Effector CD8-positive, alpha-beta T cell (primary cell): ENCODE measurements around the gene CALML3.

Experiments used
- DNase-seq: peaks from one replicate; lab custom pipeline; 2025; lab: John Stamatoyannopoulos, UW

The CALML3 gene

DNA sequence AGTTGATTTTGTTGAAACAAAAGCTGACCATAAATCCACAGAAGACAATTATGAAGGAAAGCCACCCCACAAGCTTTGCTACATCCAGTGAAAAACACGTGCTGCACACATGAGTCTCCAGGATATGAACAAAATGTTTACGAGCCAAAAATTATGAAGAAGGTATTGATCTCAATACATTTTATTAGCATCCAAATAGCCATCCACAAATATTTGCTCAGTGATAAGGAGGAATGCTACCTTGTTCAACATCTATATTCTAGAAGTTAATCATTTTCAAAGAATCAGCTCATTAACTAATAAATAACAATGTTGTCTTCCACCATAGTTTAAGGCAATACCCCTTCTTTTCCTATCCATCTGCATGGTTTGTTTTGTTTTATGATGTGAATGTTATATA lies 42.7 kb downstream of the CALML3 start:
- no peak for DNase-seq

DNA sequence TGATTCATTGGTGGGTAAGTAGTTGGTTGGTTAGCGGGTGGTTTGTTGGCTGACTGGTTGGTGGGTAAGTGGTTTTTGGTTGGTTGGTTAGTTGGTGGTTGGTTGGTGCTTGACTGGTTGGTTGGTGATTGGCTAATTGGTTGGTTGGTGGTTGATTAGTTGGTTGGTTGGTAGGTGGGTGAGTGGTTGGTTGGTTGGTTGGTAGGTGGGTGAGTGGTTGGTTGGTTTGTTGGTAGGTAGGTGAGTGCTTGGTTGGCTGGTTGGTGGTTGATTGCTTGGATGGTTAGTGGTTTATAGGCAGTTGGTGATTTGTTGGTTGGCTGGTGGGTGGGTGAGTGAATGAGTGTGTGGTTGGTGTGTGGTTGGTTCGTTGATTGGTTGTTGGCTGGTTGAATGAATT lies 44.2 kb downstream of the CALML3 start:
- no peak for DNase-seq

DNA sequence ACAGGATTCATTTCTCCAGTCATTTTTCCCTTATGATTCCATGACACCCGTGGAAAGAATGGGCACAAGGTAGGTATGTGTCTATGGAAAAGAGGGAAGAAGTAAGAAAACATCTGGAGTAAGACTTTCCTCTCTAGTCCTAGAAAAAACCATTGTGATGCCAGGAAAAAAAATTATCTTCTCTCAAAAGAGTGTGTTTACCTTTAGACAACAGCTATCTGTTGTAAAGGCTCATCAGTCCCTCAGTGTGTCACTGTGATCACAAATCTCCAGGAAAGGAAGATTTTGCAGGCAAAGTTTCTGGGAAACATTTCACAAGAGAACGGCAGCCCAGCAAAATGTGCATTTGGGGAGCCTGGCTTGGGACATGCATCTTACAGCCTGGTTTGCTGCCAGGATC lies 44.8 kb downstream of the CALML3 start:
- no peak for DNase-seq

- DNase-seq = no peak
Observed at GRCh38 chr10:5570007-5570655, 45.4 kb downstream of the CALML3 start.

DNA sequence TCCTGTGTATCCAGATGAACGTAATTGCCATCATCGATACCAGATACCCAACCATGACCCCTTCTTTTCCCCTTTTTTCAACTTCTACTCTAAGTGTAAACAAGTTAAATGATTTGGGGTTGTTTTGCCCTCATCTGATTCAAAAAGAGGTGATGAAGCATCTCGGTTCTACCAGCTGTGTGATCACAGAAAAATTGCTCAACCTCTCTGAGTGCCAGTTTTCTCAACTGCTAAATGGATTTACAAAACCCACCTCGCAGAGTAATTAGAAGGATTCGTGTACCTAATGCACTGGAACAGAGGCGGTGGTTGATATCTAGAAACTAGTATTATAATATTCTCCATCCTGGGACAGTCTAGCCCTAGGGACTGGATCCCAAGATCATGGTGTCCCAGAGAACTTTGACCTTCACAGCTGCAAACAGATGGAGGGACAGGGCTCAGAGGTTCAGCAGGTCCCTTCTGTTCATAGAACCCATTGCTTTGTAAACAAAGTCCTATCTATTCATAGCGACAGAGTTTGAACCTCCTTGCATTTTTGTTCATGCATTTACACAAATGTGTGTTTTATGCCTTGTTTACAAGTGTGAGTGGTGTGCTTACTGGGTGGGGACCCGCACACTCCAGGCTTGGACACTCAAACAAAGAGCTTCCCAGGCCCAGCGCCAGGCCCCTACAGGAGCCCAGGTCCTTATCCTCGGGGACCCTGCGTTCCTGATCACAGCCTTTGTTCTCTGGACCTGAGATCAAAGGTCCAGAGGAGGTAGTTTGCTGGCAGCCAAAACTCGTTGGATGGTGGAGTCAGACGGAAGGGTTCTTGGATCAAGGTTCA lies 46.4 kb downstream of the CALML3 start:
- DNase-seq = no peak

DNA sequence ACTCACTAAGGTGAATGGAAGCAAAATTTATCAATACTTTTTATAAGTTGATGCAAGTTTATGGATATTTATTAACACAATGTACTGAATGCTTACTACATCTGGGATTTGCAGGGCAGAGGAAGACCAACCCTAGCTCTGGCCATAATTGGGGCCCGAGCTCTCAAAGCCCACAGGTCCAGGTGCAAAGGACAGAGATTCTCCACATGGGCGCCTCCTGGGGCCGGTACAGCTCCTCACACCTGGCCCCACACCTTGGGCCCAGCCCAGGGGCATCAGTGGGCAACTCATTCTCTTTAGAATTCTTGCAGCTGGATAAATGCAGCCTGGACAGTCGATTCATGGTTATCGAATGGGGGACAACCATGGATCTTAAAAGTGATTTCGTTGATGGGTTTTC lies 47.1 kb downstream of the CALML3 start:
- DNase-seq = no peak

DNA sequence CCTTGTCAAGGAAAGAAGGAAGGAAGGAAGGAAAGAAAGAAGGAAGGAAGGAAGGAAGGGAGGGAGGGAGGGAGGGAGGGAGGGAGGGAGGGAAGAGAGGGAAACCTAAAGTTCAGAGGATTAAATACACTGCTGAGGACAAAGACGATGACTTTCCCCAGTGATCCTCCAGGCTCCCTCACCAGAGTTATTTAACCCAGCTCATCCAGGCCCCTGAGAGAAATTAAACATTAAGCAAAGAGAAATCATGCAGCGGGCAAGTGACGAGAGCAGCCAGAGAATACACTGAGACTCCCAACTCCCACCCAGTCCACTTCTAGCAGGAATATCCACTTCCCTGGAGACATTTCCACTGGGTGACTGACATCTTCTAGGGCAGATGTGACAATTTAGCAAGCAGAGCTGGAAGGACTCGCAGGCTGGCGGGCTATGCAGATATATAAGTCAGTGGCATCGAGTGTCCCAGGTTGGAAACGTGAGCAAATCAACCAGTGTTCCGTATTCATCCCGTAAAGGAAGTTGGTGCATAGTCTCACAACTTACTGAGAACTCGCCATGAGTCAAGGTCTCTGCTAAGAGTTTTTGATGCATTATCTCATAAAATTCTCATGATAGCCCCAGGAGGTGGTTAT lies 48.7 kb downstream of the CALML3 start:
- no peak for DNase-seq

- no peak for DNase-seq
Observed at GRCh38 chr10:5573968-5574641, 49.3 kb downstream of the CALML3 start.

- DNase-seq = no peak
Observed at GRCh38 chr10:5574642-5575131, 49.9 kb downstream of the CALML3 start.

- DNase-seq = no peak
Observed at GRCh38 chr10:5575144-5575481, 50.4 kb downstream of the CALML3 start.

DNA sequence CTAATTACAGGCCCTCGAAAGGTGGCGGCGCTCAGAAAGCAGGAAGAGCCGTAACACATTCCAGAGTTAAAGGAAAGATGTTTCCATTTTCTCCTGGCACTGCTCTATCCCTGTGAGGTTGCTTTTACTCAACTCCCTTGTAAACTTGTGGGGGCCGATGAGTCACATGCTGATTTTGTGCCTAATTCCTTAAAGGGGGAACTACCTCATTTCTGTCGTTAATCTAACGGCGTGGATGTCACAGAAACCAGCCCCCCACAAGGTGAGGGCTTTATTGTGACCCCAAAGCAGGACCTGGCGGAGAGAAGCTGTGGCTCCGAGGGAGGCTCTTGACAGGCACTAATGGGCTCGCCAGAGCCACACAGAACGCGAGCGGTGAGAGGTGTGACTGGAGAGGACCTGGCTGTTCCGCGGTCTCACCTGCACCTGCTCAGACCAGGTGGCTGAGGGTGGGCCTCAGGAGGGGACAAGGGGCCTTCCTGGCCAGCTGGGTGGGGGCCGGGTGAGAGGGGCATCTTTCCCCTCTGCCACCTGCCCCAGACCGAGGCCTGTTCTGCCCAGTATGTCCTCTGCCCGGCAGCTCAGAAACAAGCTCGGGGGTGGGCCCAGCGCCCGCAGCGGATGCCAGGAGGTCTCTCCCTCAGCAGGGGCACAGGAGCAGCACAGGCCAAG lies 50.9 kb downstream of the CALML3 start:
- DNase-seq = no peak

DNA sequence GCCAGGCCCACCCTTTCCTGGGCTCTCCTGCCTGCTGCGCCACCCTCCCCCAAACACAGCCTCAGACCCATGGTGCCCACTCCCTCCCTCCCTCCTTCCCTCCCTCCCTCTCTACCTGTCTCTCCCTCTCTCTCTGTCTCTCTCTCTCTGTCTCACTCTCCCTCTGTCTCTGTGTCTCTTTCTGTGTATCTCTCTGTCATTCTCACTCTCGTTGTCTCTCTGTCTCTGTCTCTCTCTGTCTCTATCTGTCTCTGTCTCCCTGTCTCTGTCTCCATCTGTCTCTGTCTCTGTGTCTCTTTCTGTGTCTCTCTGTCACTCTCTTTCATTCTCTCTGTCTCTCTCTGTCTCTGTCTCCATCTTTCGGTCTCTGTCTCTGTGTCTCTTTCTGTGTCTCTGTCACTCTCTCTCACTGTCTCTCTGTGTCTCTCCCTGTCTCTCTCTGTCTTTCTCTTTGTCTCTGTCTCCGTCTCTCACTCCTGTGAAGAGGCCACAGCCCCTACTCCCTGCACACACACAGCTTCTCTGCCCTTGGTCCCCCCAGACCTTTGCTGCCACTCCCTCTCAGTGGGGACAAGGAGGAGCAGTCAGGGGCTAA lies 51.5 kb downstream of the CALML3 start:
- DNase-seq = no peak
